ENCODE data around the gene SLC12A7. TPM values are rescaled to one million over a fixed set of nuclear protein-coding genes. Genes with fewer than 3 reads are reported as not detected.
"Not testable (repeated sequence)": the region's sequence is repeated elsewhere in the genome, so short reads cannot be mapped to it uniquely, and the experiment has no call there.

Gene SLC12A7
- total RNA-seq, 1 donor from 2014 or later = 42.2 TPM

- DNase-seq (ENCODE audit: low read depth) = no peak
These were observed 76.2 kb downstream of the SLC12A7 start for GRCh38 chr5:1035421-1036405.

- DNase-seq (ENCODE audit: low read depth) = no peak
These were observed 76.9 kb downstream of the SLC12A7 start for GRCh38 chr5:1034986-1035385.

- DNase-seq (ENCODE audit: low read depth) = no peak
These were observed 77.4 kb downstream of the SLC12A7 start for GRCh38 chr5:1034421-1034905.

GRCh38 chr5:1033606-1034420 is 78.0 kb downstream of the SLC12A7 start:
- no peak for DNase-seq (ENCODE audit: low read depth)

- DNase-seq (ENCODE audit: low read depth) = no peak
These were observed 78.7 kb downstream of the SLC12A7 start for GRCh38 chr5:1033178-1033577.

GRCh38 chr5:1032551-1033027 is 79.3 kb downstream of the SLC12A7 start:
- no peak for DNase-seq (ENCODE audit: low read depth)

- no peak for DNase-seq (ENCODE audit: low read depth)
These were observed 79.9 kb downstream of the SLC12A7 start for GRCh38 chr5:1032011-1032410.

GRCh38 chr5:1031306-1031959 is 80.4 kb downstream of the SLC12A7 start:
- DNase-seq (ENCODE audit: low read depth) = no peak

GRCh38 chr5:1030801-1031271 is 81.0 kb downstream of the SLC12A7 start:
- DNase-seq (ENCODE audit: low read depth) = no peak

- DNase-seq (ENCODE audit: low read depth) = no peak
These were observed 81.8 kb downstream of the SLC12A7 start for GRCh38 chr5:1029945-1030625.

GRCh38 chr5:1029282-1029944 is 82.5 kb downstream of the SLC12A7 start:
- DNase-seq (ENCODE audit: low read depth) = no peak

GRCh38 chr5:1028481-1029281 is 83.2 kb downstream of the SLC12A7 start:
- no peak for DNase-seq (ENCODE audit: low read depth)

- no peak for DNase-seq (ENCODE audit: low read depth)
These were observed 84.0 kb downstream of the SLC12A7 start for GRCh38 chr5:1027631-1028441.

GRCh38 chr5:1026700-1027621 is 84.9 kb downstream of the SLC12A7 start:
- DNase-seq (ENCODE audit: low read depth) = no peak

GRCh38 chr5:1021969-1022336 is 89.9 kb downstream of the SLC12A7 start:
- not testable (repeated sequence) for DNase-seq (ENCODE audit: low read depth)

GRCh38 chr5:1021136-1021968 is 90.5 kb downstream of the SLC12A7 start:
- no peak for DNase-seq (ENCODE audit: low read depth)

- no peak for DNase-seq (ENCODE audit: low read depth)
These were observed 91.4 kb downstream of the SLC12A7 start for GRCh38 chr5:1020452-1020961.

Measured in renal cortical epithelial cell (primary cell).